Measurements from ENCODE around the gene XXYLT1. TPM values are rescaled to one million over a fixed set of nuclear protein-coding genes. Genes with fewer than 3 reads are reported as not detected.
A peak's percentile ranks its signal among the peaks of the same experiment; 100 is the strongest.
"Not testable (repeated sequence)": the region's sequence is repeated elsewhere in the genome, so short reads cannot be mapped to it uniquely, and the experiment has no call there.

The XXYLT1 gene
- total RNA-seq, 1 donor from 2014 or later, result 2.1 TPM

- no peak for ATAC-seq
- no peak for DNase-seq
- intact Hi-C loops (cut with micrococcal nuclease), result no loop called here
Observed at GRCh38 chr3:195198426-195199346, 72.3 kb downstream of the XXYLT1 start.

- DNase-seq, result no peak
- no peak for ATAC-seq
- intact Hi-C loops (cut with micrococcal nuclease), result no loop called here
Observed at GRCh38 chr3:195197765-195198425, 73.1 kb downstream of the XXYLT1 start.

- DNase-seq (no peak), ATAC-seq (peak; percentile 60)
- intact Hi-C loops (cut with micrococcal nuclease), result no loop called here
Observed at GRCh38 chr3:195196266-195196665, 74.7 kb downstream of the XXYLT1 start.

GRCh38 chr3:195195321-195196209 lies 75.4 kb downstream of the XXYLT1 start:
- DNase-seq (no peak), ATAC-seq (peak; percentile 25)
- intact Hi-C loops (cut with micrococcal nuclease), result no loop called here

GRCh38 chr3:195194559-195195206 lies 76.3 kb downstream of the XXYLT1 start:
- DNase-seq (no peak), ATAC-seq (no peak)
- intact Hi-C loops (cut with micrococcal nuclease), result no loop called here

- DNase-seq, result no peak
- intact Hi-C loops (cut with micrococcal nuclease), result no loop called here
- ATAC-seq, result no peak
Observed at GRCh38 chr3:195191580-195191979, 79.4 kb downstream of the XXYLT1 start.

- no peak for DNase-seq
- ATAC-seq, result no peak
- intact Hi-C loops (cut with micrococcal nuclease), result no loop called here
Observed at GRCh38 chr3:195189821-195190220, 81.1 kb downstream of the XXYLT1 start.

- no peak for DNase-seq
- intact Hi-C loops (cut with micrococcal nuclease), result no loop called here
- no peak for ATAC-seq
Observed at GRCh38 chr3:195188426-195188927, 82.5 kb downstream of the XXYLT1 start.

GRCh38 chr3:195187609-195188425 lies 83.1 kb downstream of the XXYLT1 start:
- ATAC-seq, result peak; percentile 37
- intact Hi-C loops (cut with micrococcal nuclease), result no loop called here
- no peak for DNase-seq

GRCh38 chr3:195186710-195187047 lies 84.3 kb downstream of the XXYLT1 start:
- DNase-seq; ATAC-seq; intact Hi-C loops (cut with micrococcal nuclease): not testable (repeated sequence)

- ATAC-seq (no peak), DNase-seq (no peak)
- intact Hi-C loops (cut with micrococcal nuclease), result no loop called here
Observed at GRCh38 chr3:195186041-195186709, 84.8 kb downstream of the XXYLT1 start.

GRCh38 chr3:195185583-195185982 lies 85.4 kb downstream of the XXYLT1 start:
- ATAC-seq (no peak), DNase-seq (no peak)
- intact Hi-C loops (cut with micrococcal nuclease), result no loop called here

- DNase-seq (no peak), ATAC-seq (no peak)
- intact Hi-C loops (cut with micrococcal nuclease), result no loop called here
Observed at GRCh38 chr3:195184716-195185421, 86.1 kb downstream of the XXYLT1 start.

GRCh38 chr3:195183071-195183776 lies 87.7 kb downstream of the XXYLT1 start:
- intact Hi-C loops (cut with micrococcal nuclease), result no loop called here
- no peak for DNase-seq
- peak; percentile 24 for ATAC-seq

- DNase-seq, result no peak
- ATAC-seq, result peak; percentile 50
- intact Hi-C loops (cut with micrococcal nuclease), result no loop called here
Observed at GRCh38 chr3:195182470-195182795, 88.5 kb downstream of the XXYLT1 start.

GRCh38 chr3:195181741-195182469 lies 89.1 kb downstream of the XXYLT1 start:
- no peak for ATAC-seq
- intact Hi-C loops (cut with micrococcal nuclease), result no loop called here

More at GRCh38 chr3:195181741-195182469, 89.1 kb downstream of the XXYLT1 start:
- DNase-seq, result no peak

All from left ventricle myocardium superior (tissue), 1 donor.